HepG2 (cell line): ENCODE measurements around the gene PSME3IP1. TPM values are rescaled to one million over a fixed set of nuclear protein-coding genes. Genes with fewer than 3 reads are reported as not detected.
"Not testable (repeated sequence)": the region's sequence is repeated elsewhere in the genome, so short reads cannot be mapped to it uniquely, and the experiment has no call there.

ENCODE experiments used
- CREM ChIP-seq, 2 experiments: sonication (generic) in 1 of 2; formaldehyde crosslinking in 1 of 2; IDR thresholded peaks; 2 replicates each; pipeline versions ENCODE4 v1.4.0 to v1.6.1; 2016 to 2020; ENCODE audit warnings: antibody characterized with exemption in 1 of 2, mild to moderate bottlenecking in 1 of 2, missing genetic modification reagents in 1 of 2
- DRAP1 ChIP-seq: IDR thresholded peaks from 2 replicates; pipeline ENCODE4 v1.6.1; 2016; ENCODE audit warnings: missing genetic modification reagents, missing compliant biosample characterization
- FOXP4 ChIP-seq: sonication (generic); formaldehyde crosslinking; IDR thresholded peaks from 2 replicates; pipeline ENCODE4 v1.4.0; 2020; ENCODE audit warnings: missing genetic modification reagents
- HDAC1 ChIP-seq: sonication (generic); formaldehyde crosslinking; IDR thresholded peaks from 2 replicates; pipeline ENCODE4 v1.5.1; 2020; ENCODE audit warnings: mild to moderate bottlenecking, missing genetic modification reagents
- HNF4A ChIP-seq: sonication (generic); formaldehyde crosslinking; IDR thresholded peaks from 2 replicates; pipeline ENCODE4 v1.4.0; 2020; ENCODE audit warnings: missing genetic modification reagents
- KMT2A ChIP-seq: sonication (generic); formaldehyde crosslinking; IDR thresholded peaks from 2 replicates; pipeline ENCODE4 v1.4.0; 2020; ENCODE audit warnings: missing genetic modification reagents
- KMT2B ChIP-seq: IDR thresholded peaks from 2 replicates; pipeline ENCODE4 v1.6.1; 2016; ENCODE audit warnings: missing genetic modification reagents, missing compliant biosample characterization
- NONO ChIP-seq, 2 experiments: fragments of 450-650 bp in 1 of 2; sonication (generic) in 1 of 2; formaldehyde crosslinking in 1 of 2; IDR thresholded peaks in 1 of 2; conservative IDR thresholded peaks in 1 of 2; 2 replicates each; pipeline versions ENCODE4 v1.6.1 to v1.8.0; 2017 to 2022; ENCODE audit warnings: mild to moderate bottlenecking in 1 of 2, missing genetic modification reagents in 1 of 2, moderate library complexity in 1 of 2
- PHF21A ChIP-seq: sonication (generic); formaldehyde crosslinking; IDR thresholded peaks from 2 replicates; pipeline ENCODE4 v1.5.0; 2020; ENCODE audit warnings: mild to moderate bottlenecking, missing genetic modification reagents
- POLR2A ChIP-seq, 2 experiments: IDR thresholded peaks; 2 replicates each; pipeline ENCODE4 v1.6.1; 2011; ENCODE audit warnings: low read depth in 2 of 2, low read length in 2 of 2, mild to moderate bottlenecking in 1 of 2, moderate library complexity in 1 of 2; ENCODE audit not compliant: insufficient read depth in 1 of 2
- POLR2AphosphoS5 ChIP-seq: IDR thresholded peaks from 2 replicates; pipeline ENCODE4 v1.6.1; 2012; ENCODE audit warnings: low read depth, low read length
- RBFOX2 ChIP-seq: fragments of 200-400 bp; formaldehyde crosslinking; IDR thresholded peaks from 2 replicates; pipeline ENCODE4 v1.6.1; 2017; ENCODE audit warnings: low read depth, mild to moderate bottlenecking, low read length
- SAP130 ChIP-seq: IDR thresholded peaks from 2 replicates; pipeline ENCODE4 v1.6.1; 2016; ENCODE audit warnings: low read depth
- SIX1 ChIP-seq: sonication (generic); formaldehyde crosslinking; IDR thresholded peaks from 2 replicates; pipeline ENCODE4 v1.4.0; 2020; ENCODE audit warnings: missing genetic modification reagents, borderline replicate concordance
- THRA ChIP-seq: sonication (generic); formaldehyde crosslinking; IDR thresholded peaks from 2 replicates; pipeline ENCODE4 v1.4.0; 2020; ENCODE audit warnings: missing genetic modification reagents, borderline replicate concordance
- ZBTB43 ChIP-seq: sonication (generic); formaldehyde crosslinking; conservative IDR thresholded peaks from 2 replicates; pipeline ENCODE4 v1.4.0; 2020; ENCODE audit warnings: missing genetic modification reagents
- ZFY ChIP-seq: sonication (generic); formaldehyde crosslinking; IDR thresholded peaks from 2 replicates; pipeline ENCODE4 v1.4.0; 2020; ENCODE audit warnings: missing genetic modification reagents
- ZNF232 ChIP-seq: sonication (generic); formaldehyde crosslinking; IDR thresholded peaks from 2 replicates; pipeline ENCODE4 v1.4.0; 2020; ENCODE audit warnings: missing genetic modification reagents, borderline replicate concordance
- ZNF263 ChIP-seq: sonication (generic); formaldehyde crosslinking; IDR thresholded peaks from 2 replicates; pipeline ENCODE4 v1.4.0; 2020; ENCODE audit warnings: missing genetic modification reagents
- ZNF264 ChIP-seq: sonication (generic); formaldehyde crosslinking; IDR thresholded peaks from 2 replicates; pipeline ENCODE4 v1.4.0; 2020; ENCODE audit warnings: missing genetic modification reagents
- ZNF605 ChIP-seq: sonication (generic); formaldehyde crosslinking; IDR thresholded peaks from 2 replicates; pipeline ENCODE4 v1.8.0; 2022; ENCODE audit warnings: mild to moderate bottlenecking, missing genetic modification reagents
- ZNF766 ChIP-seq: sonication (generic); formaldehyde crosslinking; IDR thresholded peaks from 2 replicates; pipeline ENCODE4 v1.5.0; 2020; ENCODE audit warnings: missing genetic modification reagents, borderline replicate concordance
- polyA plus RNA-seq, 8 experiments: library from polyadenylated mRNA; depleted of rRNA in 3 of 8; stranded (reverse) in 7 of 8; unstranded in 1 of 8; fragments of >200 nt; fragmentation: Illumina TruSeq in 4 of 8; extraction: Trizol in 4 of 8; gene quantifications; 2 replicates each; pipeline versions ENCODE4 v1.2.1 to v1.2.3, GENCODE V29; 2011 to 2016; ENCODE audit warnings: low read depth in 4 of 8, missing spikeins in 1 of 8, mixed read lengths in 1 of 8; ENCODE audit not compliant: insufficient read depth in 1 of 8
- total RNA-seq, 5 experiments: library from RNA; depleted of rRNA; stranded (reverse); fragments of >200 nt; fragmentation: Illumina TruSeq; extraction: Trizol; gene quantifications; 2 replicates each; pipeline ENCODE4 v1.2.3, GENCODE V29; 2016; ENCODE audit warnings: low read depth in 1 of 5

The PSME3IP1 gene
- total and polyA plus RNA-seq, 2 of the 13 experiments (the other 11 are each of a cell fraction or from before 2014, with no cell fraction given), result 90.8 to 99.8 TPM

GRCh38 chr16:57187902-57188710 lies 2.3 kb upstream of the PSME3IP1 start (continued):
- peak; percentile 58; the same call in 1 of the 2 replicates for TF ChIP-seq RBFOX2
- TF ChIP-seq THRA, result peak; percentile 76
- 0 out of 2 replicates have a peak, but pooled peaks have one; percentile 38 for TF ChIP-seq ZNF766 (CRISPR knock-in tag)
- TF ChIP-seq CREM (IDR thresholded peaks at IDR 0.05), result 0 out of 2 replicates have a peak, but pooled peaks have one; percentile 14
- not testable (repeated sequence) for TF ChIP-seq CREM (CRISPR knock-in tag; IDR thresholded peaks at IDR 0.05); NONO (IDR thresholded peaks at IDR 0.05)
- 0 out of 2 replicates have a peak, but pooled peaks have one; percentile 39 for TF ChIP-seq ZBTB43
- TF ChIP-seq ZNF264 (CRISPR knock-in tag), result peak; percentile 31; the same call in 1 of the 2 replicates
- TF ChIP-seq POLR2AphosphoS5, result peak; percentile 40; the same call in 1 of the 2 replicates
- peak; percentile 9; the same call in 1 of the 2 replicates for TF ChIP-seq ZFY (CRISPR knock-in tag)
- peak; percentile 25; the same call in 1 of the 2 replicates for TF ChIP-seq PHF21A (CRISPR knock-in tag)
- peak; percentile 52 for TF ChIP-seq HNF4A (CRISPR knock-in tag)
- peak; percentile 39; the same call in 1 of the 2 replicates for TF ChIP-seq SAP130
- TF ChIP-seq ZNF605 (CRISPR knock-in tag), result 0 out of 2 replicates have a peak, but pooled peaks have one; percentile 36
- TF ChIP-seq FOXP4, result 0 out of 2 replicates have a peak, but pooled peaks have one; percentile 22
- TF ChIP-seq KMT2B (CRISPR knock-in tag), result 0 out of 2 replicates have a peak, but pooled peaks have one; percentile 19
- TF ChIP-seq ZNF232 (CRISPR knock-in tag), result 0 out of 2 replicates have a peak, but pooled peaks have one; percentile 52
- 0 out of 2 replicates have a peak, but pooled peaks have one; percentile 21 for TF ChIP-seq ZNF263 (CRISPR knock-in tag)
- peak; percentile 68; the same call in 1 of the 2 replicates for TF ChIP-seq SIX1 (CRISPR knock-in tag)
- peak; percentile 23 for TF ChIP-seq KMT2A
- TF ChIP-seq HDAC1 (CRISPR knock-in tag), result 0 out of 2 replicates have a peak, but pooled peaks have one; percentile 30
- peak; percentile 64 for TF ChIP-seq DRAP1 (CRISPR knock-in tag)
- TF ChIP-seq NONO (CRISPR knock-in tag; conservative IDR thresholded peaks at IDR 0.05), result peak; percentile 50; the same call in 1 of the 2 replicates
- peak in 1 of 2 experiments; percentile 53; a peak in 2 of 4 replicates for TF ChIP-seq POLR2A (IDR thresholded peaks at IDR 0.05; ENCODE audit: insufficient read depth in 1 of 2, low read depth in 2 of 2, low read length in 2 of 2)
